ENCODE measurements around the gene PCBD2.
"Not testable (repeated sequence)": the region's sequence is repeated elsewhere in the genome, so short reads cannot be mapped to it uniquely, and the experiment has no call there.

Gene PCBD2

DNA sequence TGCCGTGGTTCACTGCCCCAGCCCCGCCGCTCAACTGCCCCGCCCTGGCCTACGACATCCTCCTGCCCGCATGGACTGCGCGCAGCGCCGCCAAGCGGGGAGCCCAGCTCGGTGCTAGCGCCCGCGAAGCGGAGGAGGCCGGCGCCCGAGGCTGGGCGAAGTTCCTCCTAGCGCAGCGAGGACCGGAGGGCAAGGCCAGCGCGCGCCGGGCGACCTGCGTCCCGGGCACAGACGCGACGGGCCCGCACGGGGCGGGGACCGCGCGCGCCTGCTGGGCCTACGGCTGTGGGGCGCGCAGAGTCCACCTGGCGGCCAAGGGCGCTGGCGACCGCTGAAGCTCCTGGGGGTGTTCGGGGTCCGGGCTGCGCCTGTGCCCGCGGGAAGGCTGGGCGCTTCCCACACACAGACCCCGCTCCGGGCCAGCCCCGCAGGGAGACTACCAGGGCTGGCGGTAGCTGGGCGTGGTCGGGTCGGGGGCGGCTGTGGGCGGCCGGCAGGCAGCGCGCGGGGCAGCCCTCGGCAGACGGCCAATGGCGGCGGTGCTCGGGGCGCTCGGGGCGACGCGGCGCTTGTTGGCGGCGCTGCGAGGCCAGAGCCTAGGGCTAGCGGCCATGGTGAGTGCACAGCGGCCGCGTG is at the start of gene PCBD2:
Gene PCBD2, plus strand, starts transcription at position 522 of the 636 bp plus-strand sequence. Its CDS starts 9 bp downstream, at position 531.
- TF ChIP-seq MYC (IDR thresholded peaks at IDR 0.05; ENCODE audit: low read depth, low read length) = peak; percentile 91
- TF ChIP-seq, protein P1, sequence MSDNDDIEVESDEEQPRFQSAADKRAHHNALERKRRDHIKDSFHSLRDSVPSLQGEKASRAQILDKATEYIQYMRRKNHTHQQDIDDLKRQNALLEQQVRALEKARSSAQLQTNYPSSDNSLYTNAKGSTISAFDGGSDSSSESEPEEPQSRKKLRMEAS (IDR thresholded peaks at IDR 0.05; ENCODE audit: low read depth, low read length) = peak; percentile 80
- TF ChIP-seq, protein P2, sequence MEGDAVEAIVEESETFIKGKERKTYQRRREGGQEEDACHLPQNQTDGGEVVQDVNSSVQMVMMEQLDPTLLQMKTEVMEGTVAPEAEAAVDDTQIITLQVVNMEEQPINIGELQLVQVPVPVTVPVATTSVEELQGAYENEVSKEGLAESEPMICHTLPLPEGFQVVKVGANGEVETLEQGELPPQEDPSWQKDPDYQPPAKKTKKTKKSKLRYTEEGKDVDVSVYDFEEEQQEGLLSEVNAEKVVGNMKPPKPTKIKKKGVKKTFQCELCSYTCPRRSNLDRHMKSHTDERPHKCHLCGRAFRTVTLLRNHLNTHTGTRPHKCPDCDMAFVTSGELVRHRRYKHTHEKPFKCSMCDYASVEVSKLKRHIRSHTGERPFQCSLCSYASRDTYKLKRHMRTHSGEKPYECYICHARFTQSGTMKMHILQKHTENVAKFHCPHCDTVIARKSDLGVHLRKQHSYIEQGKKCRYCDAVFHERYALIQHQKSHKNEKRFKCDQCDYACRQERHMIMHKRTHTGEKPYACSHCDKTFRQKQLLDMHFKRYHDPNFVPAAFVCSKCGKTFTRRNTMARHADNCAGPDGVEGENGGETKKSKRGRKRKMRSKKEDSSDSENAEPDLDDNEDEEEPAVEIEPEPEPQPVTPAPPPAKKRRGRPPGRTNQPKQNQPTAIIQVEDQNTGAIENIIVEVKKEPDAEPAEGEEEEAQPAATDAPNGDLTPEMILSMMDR (IDR thresholded peaks at IDR 0.05; ENCODE audit: low read depth, low read length) = peak; percentile 80
- TF ChIP-seq POLR2A (IDR thresholded peaks at IDR 0.05; ENCODE audit: extremely low read depth, insufficient read length) = peak; percentile 72
- peak within 1 kb of the TSS; percentile 95 for H3K4me3 ChIP-seq (ENCODE audit: low read depth, low read length)
- DNase-seq (ENCODE audit: low read depth) = peak; percentile 96

DNA sequence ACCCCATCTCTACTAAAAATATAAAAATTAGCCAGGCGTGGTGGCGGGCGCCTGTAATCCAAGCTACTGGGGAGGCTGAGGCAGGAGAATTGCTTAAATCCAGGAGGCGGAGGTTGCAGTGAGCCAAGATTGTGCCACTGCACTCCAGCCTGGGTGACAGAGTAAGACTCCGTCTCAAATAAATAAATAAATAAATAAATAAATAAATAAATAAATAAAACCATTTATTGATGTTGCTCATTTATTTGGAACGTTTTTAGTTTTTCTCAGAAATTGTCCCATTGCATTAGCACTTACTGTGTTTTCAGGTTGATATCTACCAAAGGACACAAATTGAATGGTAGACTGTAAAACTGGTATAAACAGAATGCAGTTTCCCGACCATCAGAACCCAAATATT is 48.5 kb upstream of the PCBD2 start:
- DNase-seq (ENCODE audit: low read depth); H3K4me3 ChIP-seq (ENCODE audit: low read depth, low read length): not testable (repeated sequence)

DNA sequence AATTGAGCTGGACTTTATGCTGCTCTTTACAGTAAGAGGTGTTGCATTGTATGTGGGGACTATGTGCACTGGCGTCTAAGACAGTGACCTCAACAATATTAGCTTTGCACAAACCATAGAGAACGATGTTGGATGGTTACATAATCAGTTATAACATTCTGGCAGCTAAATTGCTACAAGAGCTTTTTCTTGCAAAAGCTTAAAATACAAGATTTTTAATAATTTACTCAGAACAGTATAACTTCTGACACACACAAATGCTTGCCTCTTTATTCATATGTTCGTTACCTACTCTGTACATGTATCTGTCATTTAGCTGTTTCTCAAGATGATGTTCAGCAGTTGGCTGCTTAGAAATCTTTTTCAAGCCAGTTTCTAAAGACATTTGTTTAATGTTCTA is 47.5 kb upstream of the PCBD2 start:
- DNase-seq (ENCODE audit: low read depth) = no peak

DNA sequence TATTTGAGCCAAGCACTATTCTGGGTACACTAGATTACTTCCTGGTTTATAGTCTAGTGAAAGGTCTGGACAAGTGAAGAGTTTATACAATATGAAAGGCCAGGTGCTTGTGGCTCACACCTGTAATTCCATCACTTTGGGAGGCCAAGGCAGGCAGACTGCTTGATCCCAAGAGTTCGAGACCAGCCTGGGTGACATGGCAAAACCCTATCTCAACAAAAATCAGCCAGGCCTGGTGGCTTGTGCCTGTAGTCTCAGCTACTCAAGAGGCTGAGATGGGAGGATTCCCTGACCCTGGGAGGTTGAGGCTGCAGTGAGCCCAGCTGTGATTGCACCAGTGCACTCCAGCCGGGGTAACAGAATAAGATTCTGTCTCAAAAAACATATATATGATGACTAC is 40.2 kb upstream of the PCBD2 start:
- TF ChIP-seq, protein P1 (IDR thresholded peaks at IDR 0.05; ENCODE audit: low read depth, low read length) = no peak
- TF ChIP-seq POLR2A (IDR thresholded peaks at IDR 0.05; ENCODE audit: extremely low read depth, insufficient read length) (no peak), MYC (IDR thresholded peaks at IDR 0.05; ENCODE audit: low read depth, low read length) (no peak)
- TF ChIP-seq, protein P2 (IDR thresholded peaks at IDR 0.05; ENCODE audit: low read depth, low read length) = no peak
- no peak overlapping the region for H3K4me3 ChIP-seq (ENCODE audit: low read depth, low read length)
- DNase-seq (ENCODE audit: low read depth) = no peak

More for the DNA sequence above, 47.5 kb upstream of the PCBD2 start:
- H3K4me3 ChIP-seq (ENCODE audit: low read depth, low read length) = no peak overlapping the region
- no peak for TF ChIP-seq MYC (IDR thresholded peaks at IDR 0.05; ENCODE audit: low read depth, low read length)
- TF ChIP-seq, protein P1 (IDR thresholded peaks at IDR 0.05; ENCODE audit: low read depth, low read length) = no peak

DNA sequence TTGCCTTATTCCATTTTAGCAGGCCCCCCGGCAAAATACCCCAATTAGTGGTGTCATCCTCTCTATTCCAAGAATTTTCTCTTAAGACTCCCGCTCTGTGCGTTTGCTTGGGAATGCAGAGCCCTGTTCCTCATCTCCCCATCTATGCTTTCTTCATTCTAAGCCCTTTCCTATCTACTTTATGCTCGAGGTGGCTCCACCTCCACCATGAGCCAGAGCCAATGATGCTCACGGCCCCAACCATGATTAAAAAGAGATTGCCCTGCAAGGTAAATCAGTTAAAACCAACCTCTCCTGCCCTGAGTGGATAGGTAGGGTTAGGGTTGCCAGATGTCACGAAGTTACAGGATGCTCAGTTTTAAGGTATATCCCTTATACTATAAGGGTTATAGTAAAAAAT is 31.4 kb upstream of the PCBD2 start:
- no peak for TF ChIP-seq POLR2A (IDR thresholded peaks at IDR 0.05; ENCODE audit: extremely low read depth, insufficient read length)
- no peak for TF ChIP-seq MYC (IDR thresholded peaks at IDR 0.05; ENCODE audit: low read depth, low read length)
- TF ChIP-seq, protein P2 (IDR thresholded peaks at IDR 0.05; ENCODE audit: low read depth, low read length) = no peak
- TF ChIP-seq, protein P1 (IDR thresholded peaks at IDR 0.05; ENCODE audit: low read depth, low read length) = no peak
- peak overlapping the region; percentile 77 for H3K4me3 ChIP-seq (ENCODE audit: low read depth, low read length)
- peak; percentile 12 for DNase-seq (ENCODE audit: low read depth)

DNA sequence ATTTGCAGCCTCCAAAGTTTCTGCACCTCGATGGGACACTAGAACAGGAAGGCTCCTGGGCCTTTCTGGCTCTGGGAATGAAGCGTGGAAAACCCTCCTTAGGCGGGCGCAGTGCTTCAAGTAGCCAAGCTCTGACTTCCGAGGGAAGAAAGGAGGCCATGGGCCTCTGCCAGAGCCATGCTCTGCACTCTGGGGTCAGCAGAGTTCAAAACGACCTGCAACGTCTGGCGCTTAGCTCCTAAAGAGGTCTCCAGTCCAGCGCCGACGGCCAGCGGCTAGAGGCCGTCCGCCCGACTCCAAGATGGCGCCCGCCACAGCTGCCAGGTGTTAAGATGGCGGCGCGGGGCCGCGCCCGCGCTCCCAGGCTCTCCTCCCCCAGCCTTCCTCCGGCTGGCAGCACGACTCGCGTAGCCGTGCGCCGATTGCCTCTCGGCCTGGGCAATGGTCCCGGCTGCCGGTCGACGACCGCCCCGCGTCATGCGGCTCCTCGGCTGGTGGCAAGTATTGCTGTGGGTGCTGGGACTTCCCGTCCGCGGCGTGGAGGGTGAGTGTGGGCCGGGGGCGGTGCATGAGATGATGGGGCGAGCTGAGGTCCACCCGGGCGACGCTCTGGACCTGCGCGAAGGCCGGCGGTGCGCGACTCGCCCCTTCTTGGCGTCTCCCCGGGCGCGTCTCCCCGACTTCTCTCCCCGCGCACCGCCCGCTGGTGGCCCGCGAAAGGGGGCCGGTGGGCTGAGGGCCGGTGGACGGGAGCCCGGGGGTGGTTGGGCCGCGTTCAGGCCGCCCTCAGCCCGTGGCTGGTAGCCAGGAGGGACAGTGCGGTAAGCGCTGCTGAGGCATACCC is 30.7 kb upstream of the PCBD2 start, which contains the start of gene TXNDC15:
Gene TXNDC15, plus strand, starts transcription at position 385 of the 844 bp plus-strand sequence. Its CDS starts 57 bp downstream, at position 442.
- H3K4me3 ChIP-seq (ENCODE audit: low read depth, low read length) = peak within 1 kb of the TSS; percentile 77
- TF ChIP-seq, protein P1 (IDR thresholded peaks at IDR 0.05; ENCODE audit: low read depth, low read length) = peak; percentile 63
- TF ChIP-seq POLR2A (IDR thresholded peaks at IDR 0.05; ENCODE audit: extremely low read depth, insufficient read length) = peak; percentile 64
- TF ChIP-seq, protein P2 (IDR thresholded peaks at IDR 0.05; ENCODE audit: low read depth, low read length) = no peak
- peak; percentile 73 for TF ChIP-seq MYC (IDR thresholded peaks at IDR 0.05; ENCODE audit: low read depth, low read length)
- DNase-seq (ENCODE audit: low read depth) = peak; percentile 91

Measured in NB4 (cell line).